ENCODE results near the gene CSGALNACT2. TPM values are rescaled to one million over a fixed set of nuclear protein-coding genes. Genes with fewer than 3 reads are reported as not detected.
A peak's percentile ranks its signal among the peaks of the same experiment; 100 is the strongest.

The CSGALNACT2 gene
- total RNA-seq, 1 experiment from 2014 or later: 9.2 TPM

DNA sequence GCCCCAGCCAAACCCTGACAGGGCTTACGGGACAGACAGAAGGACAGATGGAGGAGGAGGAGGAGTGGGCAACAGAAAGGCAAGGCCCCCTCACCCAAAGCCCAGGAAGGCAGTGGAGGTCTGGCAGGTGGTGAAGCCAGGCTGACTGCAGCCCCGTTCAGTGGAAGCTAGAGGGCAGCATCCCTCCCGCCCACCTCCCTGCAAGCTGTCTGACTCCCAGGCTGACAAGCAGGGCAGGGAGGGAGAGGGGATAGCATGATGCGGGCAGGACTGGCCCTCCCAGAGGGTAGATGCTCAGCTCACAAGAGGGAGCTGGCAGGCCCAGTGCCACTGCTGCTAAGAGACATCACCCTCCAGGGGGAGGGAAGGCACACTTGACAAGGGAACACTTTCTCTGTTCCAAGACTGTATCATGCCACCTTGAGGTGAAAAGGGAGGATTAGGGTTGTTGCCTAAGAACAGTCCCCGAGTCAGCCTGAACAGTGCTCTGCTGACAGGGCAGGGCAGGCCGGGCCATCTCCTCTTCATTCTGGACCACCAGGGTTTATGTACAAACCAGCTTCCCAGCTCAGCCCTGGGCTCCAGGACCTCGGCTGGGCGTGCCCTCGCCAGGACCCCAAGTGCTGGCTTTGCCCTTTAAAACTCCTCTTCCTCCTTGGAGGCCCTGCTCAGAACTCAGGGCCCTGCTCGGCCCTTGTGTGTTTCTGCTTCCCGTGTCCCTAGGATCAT lies 66.9 kb downstream of the CSGALNACT2 start:
- no peaks in the 10 kb centered on the region for H3K79me2 ChIP-seq (ENCODE audit: low read length)
- no peaks in the 10 kb centered on the region for H3K4me1 ChIP-seq (ENCODE audit: low read length)
- no peak overlapping the region for H2AFZ ChIP-seq (ENCODE audit: low read length)
- H3K4me3 ChIP-seq (ENCODE audit: low read length): no peak overlapping the region
- H3K27me3 ChIP-seq (ENCODE audit: low read length): no peaks in the 10 kb centered on the region
- H3K9ac ChIP-seq (ENCODE audit: low read length): no peak overlapping the region
- no peaks in the 10 kb centered on the region for H4K20me1 ChIP-seq (ENCODE audit: insufficient read depth, low read depth, low read length)
- no peaks in the 10 kb centered on the region for H3K9me2 ChIP-seq (replicated peaks; ENCODE audit: insufficient read depth, low read length)
- no peaks in the 10 kb centered on the region for H3K9me3 ChIP-seq (ENCODE audit: low read length)
- H3K27ac ChIP-seq (ENCODE audit: low read length): no peak overlapping the region
- H3K4me2 ChIP-seq (ENCODE audit: low read depth, low read length, poor library complexity, severe bottlenecking): no peak overlapping the region
- H3K36me3 ChIP-seq (ENCODE audit: insufficient read depth, low read length): no peaks in the 10 kb centered on the region
- peak; percentile 82 for DNase-seq

DNA sequence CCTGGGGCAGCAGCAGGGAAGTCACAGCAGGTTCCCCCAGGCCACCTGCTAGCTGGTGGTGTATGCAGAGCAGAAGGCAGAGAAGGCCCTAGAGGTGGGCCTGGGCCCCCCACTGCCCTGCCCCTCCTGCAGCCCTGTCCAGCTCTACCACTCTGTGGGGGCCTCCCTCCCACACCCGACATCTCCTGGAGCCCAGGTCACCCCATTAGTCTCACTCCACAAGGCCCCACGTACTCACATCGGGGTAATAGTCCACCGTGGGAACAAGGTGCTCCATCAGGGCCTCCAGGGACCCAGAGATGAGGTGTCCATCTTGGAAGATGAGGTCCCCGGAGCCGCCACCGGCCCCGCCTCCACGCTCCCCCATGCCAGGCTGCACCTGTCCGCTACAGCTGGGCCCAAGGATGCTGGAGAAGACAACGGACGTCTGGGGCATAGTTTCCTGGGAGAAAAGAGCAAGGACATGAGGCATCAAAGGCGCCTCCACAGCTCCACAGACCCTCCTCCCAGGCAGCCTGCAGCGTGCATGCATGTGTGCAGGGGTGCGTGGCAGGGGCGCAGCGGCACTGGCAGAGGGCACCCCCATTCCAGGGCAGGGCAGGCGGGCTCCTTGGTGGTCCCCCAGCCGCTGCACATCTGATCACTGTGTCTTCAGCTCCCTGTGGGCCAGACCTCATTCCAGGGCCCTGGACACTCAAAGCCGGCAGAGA lies 67.6 kb downstream of the CSGALNACT2 start:
- no peak for DNase-seq
- Histone ChIP-seq H4K20me1 (ENCODE audit: insufficient read depth, low read depth, low read length) (no peaks in the 10 kb centered on the region), H3K4me2 (ENCODE audit: low read depth, low read length, poor library complexity, severe bottlenecking) (no peak overlapping the region), H3K27ac (ENCODE audit: low read length) (no peak overlapping the region), H3K27me3 (ENCODE audit: low read length) (no peaks in the 10 kb centered on the region), H3K9ac (ENCODE audit: low read length) (no peak overlapping the region), H3K9me3 (ENCODE audit: low read length) (no peaks in the 10 kb centered on the region), H3K4me1 (ENCODE audit: low read length) (no peaks in the 10 kb centered on the region), H3K4me3 (ENCODE audit: low read length) (no peak overlapping the region), H3K9me2 (replicated peaks; ENCODE audit: insufficient read depth, low read length) (no peaks in the 10 kb centered on the region), H2AFZ (ENCODE audit: low read length) (no peak overlapping the region), H3K36me3 (ENCODE audit: insufficient read depth, low read length) (no peaks in the 10 kb centered on the region), H3K79me2 (ENCODE audit: low read length) (no peaks in the 10 kb centered on the region)

DNA sequence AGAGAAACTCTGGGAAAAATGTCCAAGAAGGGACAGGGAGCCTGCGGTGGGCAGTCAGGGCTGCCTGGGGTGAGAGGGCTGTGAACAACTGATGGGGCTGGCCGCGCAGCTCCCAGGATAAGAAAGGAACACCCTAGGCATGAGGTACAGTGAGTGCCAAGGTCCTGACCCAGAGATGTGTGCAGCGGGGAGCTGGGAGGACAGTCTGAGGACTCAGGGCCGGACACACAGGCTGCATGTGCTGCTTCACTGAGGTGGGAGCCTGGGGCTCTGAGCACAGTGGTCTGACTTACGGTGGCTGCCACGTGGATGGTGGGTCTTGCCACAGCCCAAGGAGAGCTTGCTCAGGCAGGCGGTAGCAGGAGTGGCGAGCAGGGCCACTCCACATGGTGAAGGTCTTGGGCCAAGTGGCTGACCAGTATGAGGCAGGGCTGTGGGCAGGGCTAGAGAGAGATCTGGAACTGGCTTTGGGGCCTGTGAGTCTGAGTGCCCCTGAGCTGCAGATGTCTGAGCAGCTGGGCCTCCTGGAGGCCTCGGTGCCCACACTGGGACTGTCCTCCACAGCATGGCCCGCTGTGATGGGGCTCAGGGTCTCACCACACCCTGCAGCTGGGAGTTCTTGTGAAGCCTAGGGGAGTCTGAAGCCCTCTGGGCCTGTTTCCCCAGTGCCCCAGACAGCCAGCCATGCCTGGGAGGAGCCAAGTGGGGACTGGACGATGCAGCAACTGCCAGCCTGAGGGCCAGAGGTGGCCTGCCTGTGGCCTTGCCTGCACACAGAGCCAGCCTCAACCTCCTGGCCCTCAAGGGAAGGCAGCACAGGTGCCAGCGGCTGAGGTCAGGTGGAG lies 68.4 kb downstream of the CSGALNACT2 start:
- Histone ChIP-seq H3K4me3 (ENCODE audit: low read length) (no peak overlapping the region), H3K36me3 (ENCODE audit: insufficient read depth, low read length) (no peaks in the 10 kb centered on the region), H2AFZ (ENCODE audit: low read length) (no peak overlapping the region), H3K9me2 (replicated peaks; ENCODE audit: insufficient read depth, low read length) (no peaks in the 10 kb centered on the region), H3K4me1 (ENCODE audit: low read length) (no peaks in the 10 kb centered on the region), H3K9me3 (ENCODE audit: low read length) (no peaks in the 10 kb centered on the region), H3K9ac (ENCODE audit: low read length) (no peak overlapping the region), H4K20me1 (ENCODE audit: insufficient read depth, low read depth, low read length) (no peaks in the 10 kb centered on the region), H3K4me2 (ENCODE audit: low read depth, low read length, poor library complexity, severe bottlenecking) (no peak overlapping the region), H3K27me3 (ENCODE audit: low read length) (no peaks in the 10 kb centered on the region), H3K79me2 (ENCODE audit: low read length) (no peaks in the 10 kb centered on the region), H3K27ac (ENCODE audit: low read length) (no peak overlapping the region)
- DNase-seq: no peak

DNA sequence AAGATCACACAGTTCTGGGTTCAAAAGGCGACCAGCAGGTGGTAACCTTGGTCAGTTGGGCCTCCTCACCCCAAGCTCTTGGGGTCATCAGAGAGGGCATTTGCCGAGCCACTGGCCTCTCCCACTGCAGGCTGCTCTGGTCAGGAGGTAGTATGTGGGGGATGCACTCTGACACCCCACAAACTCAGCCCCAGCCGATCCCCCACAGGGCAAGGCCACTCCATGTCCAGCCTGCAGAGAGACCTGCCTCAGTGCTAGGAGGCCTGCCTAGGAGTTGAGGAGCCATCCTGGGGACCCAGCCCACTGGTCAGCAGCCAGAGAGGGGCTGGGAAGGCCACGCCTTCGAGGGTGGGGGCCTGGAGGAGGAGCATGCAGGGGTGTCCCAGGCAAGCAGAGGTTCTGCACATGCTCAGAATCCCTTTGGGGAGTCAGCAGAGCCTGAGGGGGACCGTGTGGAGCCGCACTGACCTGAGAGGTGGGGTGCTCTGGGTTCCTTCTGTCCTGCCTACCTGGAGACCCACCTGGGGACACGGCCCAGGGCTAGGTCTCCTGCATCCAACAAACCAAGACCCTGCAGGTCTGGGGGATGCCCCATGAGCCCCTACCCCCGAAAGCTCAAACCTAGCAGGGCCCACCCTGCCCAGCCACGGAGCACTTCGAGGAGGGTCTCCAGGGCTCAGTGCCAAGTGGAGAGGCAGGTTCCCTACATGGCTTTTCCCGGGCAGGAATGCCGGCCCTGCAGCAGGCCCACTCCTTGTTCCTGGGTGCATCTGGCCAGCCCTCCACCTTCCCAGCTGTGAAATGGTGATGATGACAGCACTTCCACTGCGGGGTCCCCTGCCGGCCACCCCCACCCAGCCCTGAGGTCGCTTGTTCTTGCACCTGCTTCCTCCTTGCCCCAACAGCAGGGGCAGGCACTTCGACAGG lies 70.2 kb downstream of the CSGALNACT2 start:
- H3K27me3 ChIP-seq (ENCODE audit: low read length): no peaks in the 10 kb centered on the region
- no peaks in the 10 kb centered on the region for H4K20me1 ChIP-seq (ENCODE audit: insufficient read depth, low read depth, low read length)
- no peaks in the 10 kb centered on the region for H3K9me2 ChIP-seq (replicated peaks; ENCODE audit: insufficient read depth, low read length)
- no peaks in the 10 kb centered on the region for H3K79me2 ChIP-seq (ENCODE audit: low read length)
- H3K9me3 ChIP-seq (ENCODE audit: low read length): no peaks in the 10 kb centered on the region
- H3K9ac ChIP-seq (ENCODE audit: low read length): no peak overlapping the region
- DNase-seq: no peak
- no peak overlapping the region for H3K4me2 ChIP-seq (ENCODE audit: low read depth, low read length, poor library complexity, severe bottlenecking)
- no peak overlapping the region for H3K4me3 ChIP-seq (ENCODE audit: low read length)
- no peaks in the 10 kb centered on the region for H3K36me3 ChIP-seq (ENCODE audit: insufficient read depth, low read length)
- no peak overlapping the region for H3K27ac ChIP-seq (ENCODE audit: low read length)
- no peaks in the 10 kb centered on the region for H3K4me1 ChIP-seq (ENCODE audit: low read length)
- no peak overlapping the region for H2AFZ ChIP-seq (ENCODE audit: low read length)

DNA sequence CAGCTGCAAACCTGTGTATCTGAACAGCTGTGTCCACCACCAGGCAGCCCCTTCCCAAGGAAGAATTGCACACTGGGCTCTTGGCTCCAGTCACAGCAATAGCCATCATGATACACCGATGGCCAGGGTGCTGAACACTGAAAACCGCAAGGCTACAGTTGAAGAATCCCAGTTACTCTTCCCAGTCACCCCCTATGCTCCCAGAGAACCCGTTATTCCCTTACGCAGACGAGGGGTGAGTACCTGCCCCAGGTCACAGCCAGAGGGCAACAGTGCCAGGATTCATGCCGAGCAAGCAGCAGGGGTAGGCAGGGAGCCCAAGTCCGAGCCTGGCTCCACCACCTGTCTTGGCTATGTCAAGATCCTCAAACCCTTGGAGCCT lies 70.8 kb downstream of the CSGALNACT2 start:
- Histone ChIP-seq H3K27ac (ENCODE audit: low read length) (no peak overlapping the region), H3K9me2 (replicated peaks; ENCODE audit: insufficient read depth, low read length) (no peaks in the 10 kb centered on the region), H3K27me3 (ENCODE audit: low read length) (no peaks in the 10 kb centered on the region), H4K20me1 (ENCODE audit: insufficient read depth, low read depth, low read length) (no peaks in the 10 kb centered on the region), H3K9me3 (ENCODE audit: low read length) (no peaks in the 10 kb centered on the region), H2AFZ (ENCODE audit: low read length) (no peak overlapping the region), H3K4me1 (ENCODE audit: low read length) (no peaks in the 10 kb centered on the region), H3K9ac (ENCODE audit: low read length) (no peak overlapping the region), H3K79me2 (ENCODE audit: low read length) (no peaks in the 10 kb centered on the region), H3K4me2 (ENCODE audit: low read depth, low read length, poor library complexity, severe bottlenecking) (no peak overlapping the region), H3K4me3 (ENCODE audit: low read length) (no peak overlapping the region), H3K36me3 (ENCODE audit: insufficient read depth, low read length) (no peaks in the 10 kb centered on the region)
- no peak for DNase-seq

DNA sequence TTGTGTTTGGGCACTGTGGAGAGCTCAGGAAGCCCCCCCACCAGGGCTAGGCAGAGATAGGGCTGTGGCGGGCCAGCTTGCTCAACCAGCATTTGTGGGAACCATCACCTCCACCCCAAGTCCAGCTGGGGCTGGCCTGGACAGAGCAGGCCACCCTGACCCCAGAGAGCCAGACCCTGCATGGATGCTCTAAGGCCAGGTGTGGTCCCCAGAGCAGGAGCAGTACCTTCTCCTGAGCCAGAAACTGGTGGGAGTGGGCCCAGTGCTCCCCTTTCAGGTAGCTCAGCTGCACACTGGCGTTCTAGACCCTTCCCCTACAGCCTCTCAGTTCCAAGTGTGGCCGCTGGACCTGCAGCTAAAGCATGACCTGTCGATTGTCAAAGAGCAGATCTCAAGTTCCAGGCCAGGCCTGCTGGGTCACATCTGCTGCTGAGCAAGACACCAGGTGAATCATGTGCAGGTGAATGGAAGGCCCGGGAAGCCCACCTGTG lies 71.5 kb downstream of the CSGALNACT2 start:
- H3K36me3 ChIP-seq (ENCODE audit: insufficient read depth, low read length): no peaks in the 10 kb centered on the region
- H3K4me3 ChIP-seq (ENCODE audit: low read length): no peak overlapping the region
- no peak overlapping the region for H2AFZ ChIP-seq (ENCODE audit: low read length)
- no peak overlapping the region for H3K4me2 ChIP-seq (ENCODE audit: low read depth, low read length, poor library complexity, severe bottlenecking)
- no peaks in the 10 kb centered on the region for H3K27me3 ChIP-seq (ENCODE audit: low read length)
- no peak for DNase-seq
- no peaks in the 10 kb centered on the region for H4K20me1 ChIP-seq (ENCODE audit: insufficient read depth, low read depth, low read length)
- no peaks in the 10 kb centered on the region for H3K9me2 ChIP-seq (replicated peaks; ENCODE audit: insufficient read depth, low read length)
- no peaks in the 10 kb centered on the region for H3K9me3 ChIP-seq (ENCODE audit: low read length)
- no peak overlapping the region for H3K9ac ChIP-seq (ENCODE audit: low read length)
- no peak overlapping the region for H3K27ac ChIP-seq (ENCODE audit: low read length)
- no peaks in the 10 kb centered on the region for H3K4me1 ChIP-seq (ENCODE audit: low read length)
- no peaks in the 10 kb centered on the region for H3K79me2 ChIP-seq (ENCODE audit: low read length)

DNA sequence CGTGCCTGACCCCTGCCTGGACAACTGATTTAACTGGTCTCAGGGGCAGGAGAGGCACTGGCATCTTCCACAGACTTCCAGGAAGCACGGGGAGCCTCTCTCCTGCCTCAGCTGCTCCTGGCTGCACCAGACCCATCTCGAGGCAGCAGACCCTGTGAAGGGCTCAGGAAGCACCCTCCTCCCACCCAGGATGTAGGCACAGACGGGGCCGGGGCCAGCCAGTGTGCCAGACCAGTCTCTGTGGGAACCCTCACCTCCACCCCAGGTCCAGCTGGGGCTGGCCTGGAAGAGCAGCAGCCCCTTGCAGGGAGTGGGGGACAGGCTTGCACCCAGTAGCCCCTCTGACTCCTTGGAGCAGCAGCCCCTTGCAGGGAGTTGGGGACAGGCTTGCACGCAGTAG lies 72.3 kb downstream of the CSGALNACT2 start:
- Histone ChIP-seq H3K79me2 (ENCODE audit: low read length) (no peaks in the 10 kb centered on the region), H4K20me1 (ENCODE audit: insufficient read depth, low read depth, low read length) (no peaks in the 10 kb centered on the region), H3K9ac (ENCODE audit: low read length) (no peak overlapping the region), H3K27me3 (ENCODE audit: low read length) (no peaks in the 10 kb centered on the region), H3K4me2 (ENCODE audit: low read depth, low read length, poor library complexity, severe bottlenecking) (no peak overlapping the region), H3K4me1 (ENCODE audit: low read length) (no peaks in the 10 kb centered on the region), H3K27ac (ENCODE audit: low read length) (no peak overlapping the region), H3K9me3 (ENCODE audit: low read length) (no peaks in the 10 kb centered on the region), H3K9me2 (replicated peaks; ENCODE audit: insufficient read depth, low read length) (no peaks in the 10 kb centered on the region), H2AFZ (ENCODE audit: low read length) (no peak overlapping the region), H3K36me3 (ENCODE audit: insufficient read depth, low read length) (no peaks in the 10 kb centered on the region), H3K4me3 (ENCODE audit: low read length) (no peak overlapping the region)
- DNase-seq: no peak

All from Karpas-422 (cell line).